Lung (tissue), 12 donors: ENCODE measurements around the gene FN3K. TPM values are rescaled to one million over a fixed set of nuclear protein-coding genes. Genes with fewer than 3 reads are reported as not detected.

ENCODE experiments used
- ATAC-seq: fragments of 200-7000 bp; cut with Tn5 transposase; one replicate; pipeline ENCODE4 v1.9.1; 2020; ENCODE audit warnings: moderate number of reproducible peaks; ENCODE audit not compliant: insufficient read depth, low FRiP score
- DNase-seq, 3 donors: peaks; one replicate each; pipeline ENCODE4 v3.0.0-alpha.2; 2013 to 2017
- H3K27ac ChIP-seq, 2 donors: one replicate each; pipeline ENCODE4 v1.5.1; 2013; ENCODE audit warnings: mild to moderate bottlenecking in 2 of 2, moderate library complexity in 2 of 2, control low read depth in 1 of 2, inconsistent platforms in 1 of 2, low read depth in 1 of 2, low read length in 1 of 2
- H3K27me3 ChIP-seq, 3 donors: one replicate each; pipeline ENCODE4 v1.5.1; 2013; ENCODE audit warnings: low read length in 2 of 3; ENCODE audit not compliant: control insufficient read depth in 3 of 3, insufficient read depth in 3 of 3
- H3K36me3 ChIP-seq, 4 donors: one replicate each; pipeline ENCODE4 v1.5.1; 2013; ENCODE audit warnings: low read length in 4 of 4, mild to moderate bottlenecking in 1 of 4, moderate library complexity in 1 of 4; ENCODE audit not compliant: control insufficient read depth in 4 of 4, insufficient read depth in 4 of 4
- H3K4me1 ChIP-seq, 5 donors: one replicate each; pipeline ENCODE4 v1.5.1; 2013; ENCODE audit warnings: low read length in 5 of 5, mild to moderate bottlenecking in 2 of 5, moderate library complexity in 1 of 5; ENCODE audit not compliant: control insufficient read depth in 5 of 5, insufficient read depth in 5 of 5
- H3K4me3 ChIP-seq: one replicate; pipeline ENCODE4 v1.5.1; 2013; ENCODE audit warnings: mild to moderate bottlenecking, control low read depth, moderate library complexity
- H3K9ac ChIP-seq, 2 donors: one replicate each; pipeline ENCODE4 v1.5.1; 2013; ENCODE audit warnings: low read length in 2 of 2, control low read depth in 1 of 2; ENCODE audit not compliant: insufficient read depth in 1 of 2
- H3K9me3 ChIP-seq, 4 donors: one replicate each; pipeline ENCODE4 v1.5.1; 2013; ENCODE audit warnings: low read length in 3 of 4, mild to moderate bottlenecking in 1 of 4, moderate library complexity in 1 of 4; ENCODE audit not compliant: control insufficient read depth in 4 of 4, insufficient read depth in 3 of 4
- WGBS, 2 donors: extraction: QIAGEN DNeasy Blood & Tissue Kit; methylation state at CpG; one replicate each; pipeline ENCODE4 v1.1.7; 2013; 5-methylcytosine and 5-hydroxymethylcytosine counted together
- polyA plus RNA-seq, 2 donors: library from polyadenylated mRNA; stranded (reverse); fragments of 200-250 nt; gene quantifications; one replicate each; pipeline ENCODE4 v1.2.1, GENCODE V29; 2013
- total RNA-seq, 2 donors: library from RNA; depleted of rRNA in 1 of 2; stranded (reverse); fragments of >200 nt in 1 of 2; gene quantifications; one replicate each; pipeline ENCODE4 v1.2.1, GENCODE V29; 2014 to 2021
- TF ChIP-seq, protein P1 (sequence below): IDR thresholded peaks from 2 replicates; pipeline ENCODE4 v1.5.1; 2012; ENCODE audit warnings: mild to moderate bottlenecking; ENCODE audit errors: control extremely low read depth, extremely low read depth
- donor health status: control.
- donor health status: control.
- donor health status: Bipolar disorder and iron deficiency.
- donor health status: healthy.
- donor health status: DM: yes; HTN: yes; CAD: no.

FN3K gene
- total and polyA plus RNA-seq, 4 donors = 5.0 to 21.0 (median 16.4) TPM

DNA sequence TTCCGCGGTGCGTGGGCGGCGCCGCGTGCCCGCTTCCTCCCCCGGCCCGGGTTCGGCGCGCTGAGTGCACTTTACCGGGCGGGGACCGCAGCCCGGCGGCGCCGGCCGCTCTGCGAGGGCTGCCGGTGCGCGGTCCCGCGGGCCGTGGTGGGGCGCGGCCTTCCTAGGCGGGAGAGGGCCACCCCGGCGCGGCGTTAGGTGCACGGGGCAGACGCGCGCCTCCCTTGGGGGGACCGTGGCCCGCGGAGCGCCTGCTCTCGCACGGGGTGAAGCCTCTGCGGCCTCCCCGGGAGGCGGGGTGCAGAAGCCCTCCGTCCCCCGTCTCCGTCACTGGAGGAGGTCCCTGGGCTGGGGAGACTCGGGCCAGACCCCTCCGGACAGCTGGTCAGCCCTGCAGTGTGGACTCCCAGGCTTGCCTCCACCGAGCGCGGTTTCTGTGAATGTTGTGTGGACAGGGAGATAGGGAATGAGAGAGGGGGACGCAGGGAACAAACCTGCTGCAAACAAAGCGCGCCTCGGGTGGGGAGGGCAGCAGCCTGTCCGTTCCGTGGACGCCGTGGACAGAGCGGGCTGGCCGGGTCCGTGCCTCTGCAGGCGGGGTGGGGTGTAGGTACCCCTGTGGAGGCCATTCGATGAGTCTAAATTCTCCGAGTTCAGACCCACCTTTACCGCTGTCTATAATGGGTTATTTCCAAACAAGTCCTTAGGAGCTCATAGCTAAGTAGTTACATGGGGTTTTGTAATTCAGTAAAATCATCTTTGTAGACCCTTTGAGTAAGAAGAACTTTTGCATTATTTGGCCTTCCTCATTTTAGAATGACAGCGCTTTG, 17.2 kb downstream of the FN3K start:
- peak in 2 of 3 donors; percentile 35 to 38 for DNase-seq
- Histone ChIP-seq H3K4me1 (peaks cover 4 to 8% (median 7%) of the 10 kb centered on the region in 5 donors), H3K36me3 (peaks cover 0 to 9% (median 1%) of the 10 kb centered on the region in 4 donors), H3K9ac (peak overlapping the region; percentile 7 to 12), H3K4me3 (peak overlapping the region; percentile 89), H3K27me3 (no peaks in the 10 kb centered on the region), H3K27ac (peak overlapping the region; percentile 69 to 85), H3K9me3 (no peaks in the 10 kb centered on the region)
- TF ChIP-seq, protein P1, sequence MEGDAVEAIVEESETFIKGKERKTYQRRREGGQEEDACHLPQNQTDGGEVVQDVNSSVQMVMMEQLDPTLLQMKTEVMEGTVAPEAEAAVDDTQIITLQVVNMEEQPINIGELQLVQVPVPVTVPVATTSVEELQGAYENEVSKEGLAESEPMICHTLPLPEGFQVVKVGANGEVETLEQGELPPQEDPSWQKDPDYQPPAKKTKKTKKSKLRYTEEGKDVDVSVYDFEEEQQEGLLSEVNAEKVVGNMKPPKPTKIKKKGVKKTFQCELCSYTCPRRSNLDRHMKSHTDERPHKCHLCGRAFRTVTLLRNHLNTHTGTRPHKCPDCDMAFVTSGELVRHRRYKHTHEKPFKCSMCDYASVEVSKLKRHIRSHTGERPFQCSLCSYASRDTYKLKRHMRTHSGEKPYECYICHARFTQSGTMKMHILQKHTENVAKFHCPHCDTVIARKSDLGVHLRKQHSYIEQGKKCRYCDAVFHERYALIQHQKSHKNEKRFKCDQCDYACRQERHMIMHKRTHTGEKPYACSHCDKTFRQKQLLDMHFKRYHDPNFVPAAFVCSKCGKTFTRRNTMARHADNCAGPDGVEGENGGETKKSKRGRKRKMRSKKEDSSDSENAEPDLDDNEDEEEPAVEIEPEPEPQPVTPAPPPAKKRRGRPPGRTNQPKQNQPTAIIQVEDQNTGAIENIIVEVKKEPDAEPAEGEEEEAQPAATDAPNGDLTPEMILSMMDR = no peak
- WGBS, 2 donors = 2% methylated on average over 44 to 72 of the region's 72 CpGs
- peak; percentile 13 for ATAC-seq

DNA sequence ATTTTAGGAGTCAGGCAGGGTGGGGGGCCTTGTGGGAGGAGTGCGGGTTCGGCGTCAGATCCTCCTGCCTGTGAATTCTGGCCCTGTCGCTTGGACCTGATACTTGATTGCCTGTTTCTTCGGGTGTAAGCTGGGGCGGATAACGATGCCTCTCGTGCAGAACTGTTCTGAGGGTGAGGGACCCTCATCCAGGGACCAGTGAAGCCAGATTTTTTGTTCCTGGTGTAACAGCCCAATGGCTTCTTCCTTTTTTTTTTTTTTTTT, 17.7 kb downstream of the FN3K start:
- Histone ChIP-seq H3K27me3 (no peaks in the 10 kb centered on the region), H3K9ac (peak overlapping the region in 1 of 2 donors; percentile 7), H3K27ac (no peak overlapping the region), H3K4me3 (no peak overlapping the region), H3K4me1 (peaks cover 4 to 8% (median 7%) of the 10 kb centered on the region in 5 donors), H3K36me3 (peaks cover 0 to 9% (median 1%) of the 10 kb centered on the region in 4 donors), H3K9me3 (no peaks in the 10 kb centered on the region)
- 46 to 49% methylated on average over 8 of the region's 8 CpGs for WGBS, 2 donors
- ATAC-seq (no peak), DNase-seq (no peak)
- TF ChIP-seq, protein P1 = no peak

DNA sequence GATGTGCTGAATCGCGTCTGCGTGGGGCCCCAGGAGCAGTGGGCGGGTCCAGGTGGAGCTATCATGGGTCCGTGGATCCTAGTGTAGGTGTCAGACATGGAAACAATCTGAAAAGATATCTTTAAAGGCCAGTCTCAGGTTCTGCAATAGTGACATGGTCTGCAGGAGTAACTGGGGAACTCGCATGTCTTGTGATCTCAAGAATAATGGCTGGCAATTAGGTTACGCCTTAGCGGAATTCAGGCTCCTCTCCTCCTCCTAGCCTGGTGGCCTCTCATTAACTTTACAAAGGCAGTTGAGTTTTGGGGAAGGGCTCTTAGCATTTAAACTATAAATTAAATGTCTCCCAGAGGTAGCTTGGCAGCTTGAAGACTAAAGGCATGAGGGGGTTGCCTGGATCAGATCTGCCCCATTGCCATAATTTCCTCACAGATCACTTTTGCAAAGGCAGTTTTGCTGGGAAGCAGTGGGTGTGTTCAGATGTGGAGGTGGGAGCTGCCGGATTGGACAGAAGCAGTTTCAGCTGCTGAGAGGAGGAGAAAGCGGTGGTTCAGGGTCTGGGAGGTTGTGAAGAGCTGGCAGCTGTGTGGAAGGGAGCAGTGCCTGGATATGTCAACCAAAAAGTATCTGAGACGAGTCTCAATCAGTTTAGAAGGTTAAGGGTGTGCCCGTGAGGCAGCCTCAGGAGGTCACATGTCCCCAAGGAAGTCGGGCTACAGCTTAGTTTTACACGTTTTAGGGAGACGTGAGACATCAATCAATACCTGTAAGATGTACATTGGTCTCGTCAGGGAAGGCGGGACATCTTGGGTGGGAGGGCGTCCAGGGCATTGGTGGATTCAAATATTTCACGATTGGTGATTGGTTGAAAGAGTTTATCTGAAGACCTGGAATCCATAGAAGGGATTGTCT, 19.1 kb downstream of the FN3K start:
- DNase-seq (no peak), ATAC-seq (no peak)
- Histone ChIP-seq H3K9ac (no peak overlapping the region), H3K4me1 (peaks cover 4 to 8% (median 7%) of the 10 kb centered on the region in 5 donors), H3K36me3 (peaks cover 0 to 2% (median 0%) of the 10 kb centered on the region in 4 donors), H3K9me3 (no peaks in the 10 kb centered on the region), H3K27me3 (no peaks in the 10 kb centered on the region), H3K27ac (no peak overlapping the region), H3K4me3 (no peak overlapping the region)
- TF ChIP-seq, protein P1 = no peak
- WGBS, 2 donors = 92 to 94% methylated on average over 19 of the region's 19 CpGs
